IPS-15b (cell line): ENCODE measurements around the gene SLC30A5.
"Not testable (repeated sequence)": the region's sequence is repeated elsewhere in the genome, so short reads cannot be mapped to it uniquely, and the experiment has no call there.

Source experiments
- H3K27me3 ChIP-seq: one replicate; pipeline ENCODE4 v1.6.1; 2013; ENCODE audit warnings: low read length; ENCODE audit not compliant: control insufficient read depth, insufficient read depth
- H3K36me3 ChIP-seq: one replicate; pipeline ENCODE4 v1.6.1; 2013; ENCODE audit warnings: low read length; ENCODE audit not compliant: control insufficient read depth, insufficient read depth
- H3K4me1 ChIP-seq: one replicate; pipeline ENCODE4 v1.6.1; 2013; ENCODE audit warnings: mild to moderate bottlenecking, low read length; ENCODE audit not compliant: control insufficient read depth, insufficient read depth
- H3K4me3 ChIP-seq: one replicate; pipeline ENCODE4 v1.5.1; 2013; ENCODE audit warnings: low read depth, low read length
- H3K9ac ChIP-seq: one replicate; pipeline ENCODE4 v1.6.1; 2013; ENCODE audit warnings: low read depth, mild to moderate bottlenecking, low read length
- H3K9me3 ChIP-seq: one replicate; pipeline ENCODE4 v1.6.1; 2013; ENCODE audit warnings: mild to moderate bottlenecking, low read length; ENCODE audit not compliant: control insufficient read depth, insufficient read depth

SLC30A5 gene

DNA sequence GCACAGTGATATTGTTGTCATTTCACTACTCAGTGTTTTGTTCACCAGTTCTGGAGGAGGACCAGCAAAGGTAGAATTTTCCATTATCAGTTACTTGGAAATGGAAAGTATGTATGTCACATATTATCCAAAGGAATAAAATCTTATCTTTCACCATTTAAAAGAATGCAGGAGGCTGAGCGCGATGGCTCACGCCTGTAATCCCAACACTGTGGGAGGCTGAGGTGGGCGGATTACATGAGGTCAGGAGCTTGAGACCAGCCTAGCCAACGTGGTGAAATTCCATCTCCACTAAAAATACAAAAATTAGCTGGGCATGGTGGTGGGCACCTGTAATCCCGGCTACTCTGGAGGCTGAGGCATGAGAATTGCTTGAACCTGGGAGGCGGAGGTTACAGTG is 14.6 kb downstream of the SLC30A5 start:
- not testable (repeated sequence) for H3K4me3 ChIP-seq, H3K27me3 ChIP-seq, H3K9me3 ChIP-seq, H3K36me3 ChIP-seq, H3K4me1 ChIP-seq, H3K9ac ChIP-seq

DNA sequence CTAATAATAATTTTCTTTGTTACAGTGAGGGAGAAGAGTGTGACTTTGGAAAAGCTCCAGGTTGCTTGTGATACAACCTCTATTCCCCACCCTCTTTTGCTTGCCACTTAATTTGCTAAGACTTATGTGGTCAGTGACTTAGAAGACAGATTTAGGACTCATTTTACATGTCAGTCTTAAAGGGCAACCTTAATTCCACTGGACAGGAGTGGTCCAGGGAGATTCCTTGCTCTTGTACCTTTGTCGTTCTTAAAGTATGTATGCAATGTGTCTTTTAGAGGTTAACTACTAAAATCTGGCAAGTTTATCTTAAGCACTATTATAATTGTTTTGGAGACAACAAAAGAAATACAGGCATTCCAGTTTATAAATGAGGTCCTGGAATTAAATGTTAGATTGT is 20.0 kb downstream of the SLC30A5 start:
- Histone ChIP-seq H3K9ac (no peak overlapping the region), H3K4me3 (no peak overlapping the region), H3K36me3 (peaks cover 8% of the 10 kb centered on the region), H3K27me3 (no peaks in the 10 kb centered on the region), H3K9me3 (no peaks in the 10 kb centered on the region), H3K4me1 (no peaks in the 10 kb centered on the region)

DNA sequence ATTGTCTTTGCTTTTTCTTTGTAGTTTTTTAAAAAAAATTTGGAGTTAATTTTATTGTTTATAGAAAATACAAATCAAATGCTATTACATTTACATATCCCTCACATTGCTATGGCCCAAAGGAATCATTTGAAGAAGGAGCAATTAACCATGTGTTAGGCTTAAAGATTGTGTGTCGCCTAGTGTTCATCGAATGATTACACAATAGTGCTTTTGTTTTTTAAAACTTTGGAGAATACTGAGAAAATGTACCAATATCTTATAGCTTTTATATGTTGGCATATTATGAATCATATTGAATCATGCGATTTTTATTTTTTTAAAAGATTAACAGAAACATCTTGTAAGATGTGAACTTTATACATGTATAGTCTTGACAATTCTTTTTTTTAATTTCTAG is 21.7 kb downstream of the SLC30A5 start:
- H3K36me3 ChIP-seq, result peaks cover 8% of the 10 kb centered on the region
- H3K9ac ChIP-seq, result no peak overlapping the region
- H3K9me3 ChIP-seq, result no peaks in the 10 kb centered on the region

DNA sequence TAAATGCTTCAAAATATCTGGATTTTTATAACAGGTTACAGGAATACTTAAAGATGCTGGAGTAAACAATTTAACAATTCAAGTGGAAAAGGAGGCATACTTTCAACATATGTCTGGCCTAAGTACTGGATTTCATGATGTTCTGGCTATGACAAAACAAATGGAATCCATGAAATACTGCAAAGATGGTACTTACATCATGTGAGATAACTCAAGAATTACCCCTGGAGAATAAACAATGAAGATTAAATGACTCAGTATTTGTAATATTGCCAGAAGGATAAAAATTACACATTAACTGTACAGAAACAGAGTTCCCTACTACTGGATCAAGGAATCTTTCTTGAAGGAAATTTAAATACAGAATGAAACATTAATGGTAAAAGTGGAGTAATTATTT is 35.6 kb downstream of the SLC30A5 start:
- H3K9me3 ChIP-seq, result no peaks in the 10 kb centered on the region
- H3K27me3 ChIP-seq, result no peaks in the 10 kb centered on the region
- H3K36me3 ChIP-seq, result no peaks in the 10 kb centered on the region
- H3K4me3 ChIP-seq, result no peak overlapping the region
- no peak overlapping the region for H3K9ac ChIP-seq
- no peaks in the 10 kb centered on the region for H3K4me1 ChIP-seq

More for the DNA sequence above, 21.7 kb downstream of the SLC30A5 start:
- no peak overlapping the region for H3K4me3 ChIP-seq
- H3K27me3 ChIP-seq, result no peaks in the 10 kb centered on the region
- H3K4me1 ChIP-seq, result no peaks in the 10 kb centered on the region

DNA sequence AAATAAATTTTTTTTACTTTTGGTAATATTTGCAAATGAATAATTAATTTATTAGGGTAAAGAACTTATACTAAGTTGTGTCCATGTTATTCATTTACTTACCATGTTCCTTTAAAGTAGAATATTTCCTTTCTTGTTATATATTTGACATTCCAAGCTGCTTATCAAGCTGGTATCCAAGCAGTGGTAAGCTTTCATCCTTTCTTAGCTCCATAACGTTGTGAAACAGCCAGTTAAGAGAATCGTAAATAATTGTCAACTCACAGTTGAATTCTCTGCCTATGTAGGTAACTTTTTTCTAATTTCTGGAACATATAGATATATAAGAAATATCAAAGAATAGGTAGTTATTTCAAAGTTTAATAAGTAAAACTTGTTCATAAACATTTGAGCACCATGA is 36.4 kb downstream of the SLC30A5 start:
- H3K36me3 ChIP-seq, result no peaks in the 10 kb centered on the region
- peaks cover 2% of the 10 kb centered on the region for H3K4me1 ChIP-seq
- no peaks in the 10 kb centered on the region for H3K27me3 ChIP-seq
- no peaks in the 10 kb centered on the region for H3K9me3 ChIP-seq
- no peak overlapping the region for H3K9ac ChIP-seq
- no peak overlapping the region for H3K4me3 ChIP-seq

DNA sequence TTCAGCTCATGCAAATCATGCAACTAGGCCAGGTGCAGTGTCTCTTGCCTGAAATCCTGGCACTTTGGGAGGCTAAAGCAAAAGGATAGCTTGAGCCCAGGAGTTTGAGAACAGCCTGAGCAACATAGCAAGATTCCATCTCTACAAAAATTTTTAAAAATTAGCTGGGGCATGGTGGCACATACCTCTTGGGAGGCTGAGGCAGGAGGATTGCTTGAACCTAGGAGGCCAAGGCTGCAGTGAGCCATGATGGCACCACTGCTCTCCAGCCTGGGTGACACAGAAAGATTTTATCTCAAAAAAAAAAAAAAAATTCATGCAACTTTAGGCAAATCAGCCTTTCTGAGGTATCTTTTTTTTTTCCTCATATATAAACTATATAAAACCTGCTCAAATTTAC is 37.5 kb downstream of the SLC30A5 start:
- Histone ChIP-seq H3K4me1 (peaks cover 10% of the 10 kb centered on the region), H3K4me3 (no peak overlapping the region), H3K9me3 (no peaks in the 10 kb centered on the region), H3K27me3 (no peaks in the 10 kb centered on the region), H3K36me3 (no peaks in the 10 kb centered on the region), H3K9ac (no peak overlapping the region)

DNA sequence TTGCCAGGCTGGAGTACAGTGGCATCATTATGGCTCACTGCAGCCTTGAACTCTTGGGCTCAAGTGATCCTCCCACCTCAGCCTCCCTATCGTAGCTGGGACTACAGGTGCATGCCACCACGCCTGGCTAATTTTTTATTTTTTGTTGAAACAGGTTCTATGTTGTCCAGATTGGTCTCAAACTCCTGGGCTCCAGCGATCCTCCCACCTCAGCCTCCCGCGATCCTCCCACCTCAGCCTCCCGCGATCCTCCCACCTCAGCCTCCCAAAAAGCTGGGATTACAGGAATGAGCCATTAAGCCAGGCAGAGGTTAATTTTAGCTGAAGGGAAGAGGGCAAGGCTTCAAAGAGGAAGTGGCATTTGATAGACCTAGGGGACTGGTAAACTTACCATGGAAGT is 40.3 kb downstream of the SLC30A5 start:
- H3K4me1 ChIP-seq, result peaks cover 10% of the 10 kb centered on the region
- no peaks in the 10 kb centered on the region for H3K9me3 ChIP-seq
- H3K4me3 ChIP-seq, result no peak overlapping the region
- no peak overlapping the region for H3K9ac ChIP-seq
- H3K27me3 ChIP-seq, result no peaks in the 10 kb centered on the region
- H3K36me3 ChIP-seq, result no peaks in the 10 kb centered on the region

DNA sequence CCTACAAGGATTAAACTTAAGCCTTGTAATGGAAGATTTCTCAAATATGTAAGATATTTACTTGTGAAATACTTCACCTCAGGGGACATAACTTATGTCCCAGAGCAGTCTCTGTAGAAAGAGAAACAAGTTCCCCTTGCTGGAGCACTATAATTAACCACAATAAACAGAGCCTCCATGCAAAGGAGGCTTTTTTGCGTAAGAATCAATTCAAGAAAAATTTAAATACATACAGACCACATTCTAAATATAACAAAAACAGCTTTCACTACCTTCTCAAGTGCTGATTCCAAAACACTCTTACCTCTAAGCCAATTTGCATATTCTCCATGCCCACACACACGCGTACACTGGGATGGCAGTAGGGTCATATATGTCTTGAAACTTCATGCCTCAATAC is 42.5 kb downstream of the SLC30A5 start:
- no peaks in the 10 kb centered on the region for H3K27me3 ChIP-seq
- H3K36me3 ChIP-seq, result no peaks in the 10 kb centered on the region
- H3K9me3 ChIP-seq, result no peaks in the 10 kb centered on the region
- H3K9ac ChIP-seq, result no peak overlapping the region
- no peak overlapping the region for H3K4me3 ChIP-seq
- peaks cover 10% of the 10 kb centered on the region for H3K4me1 ChIP-seq

DNA sequence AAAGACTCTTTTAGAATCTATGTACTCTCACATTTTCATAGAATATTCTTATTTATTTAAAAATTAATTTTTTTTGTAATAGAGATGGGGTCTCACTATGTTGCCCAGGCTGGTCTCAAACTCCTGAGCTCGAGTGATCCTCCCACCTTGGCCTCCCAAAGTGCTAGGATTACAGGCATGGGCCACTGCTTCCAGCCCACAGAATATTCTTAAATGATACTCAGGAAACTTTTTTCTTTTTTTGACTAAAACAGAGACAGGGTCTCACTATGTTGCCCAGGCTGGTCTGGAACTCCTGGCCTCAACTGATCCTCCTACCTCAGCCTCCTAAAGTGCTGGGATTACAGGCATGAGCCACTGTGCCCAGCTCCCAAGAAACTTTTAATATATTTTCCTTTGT is 43.4 kb downstream of the SLC30A5 start:
- H3K9ac ChIP-seq, H3K4me3 ChIP-seq, H3K36me3 ChIP-seq, H3K27me3 ChIP-seq, H3K9me3 ChIP-seq: not testable (repeated sequence)
- peaks cover 10% of the 10 kb centered on the region for H3K4me1 ChIP-seq

DNA sequence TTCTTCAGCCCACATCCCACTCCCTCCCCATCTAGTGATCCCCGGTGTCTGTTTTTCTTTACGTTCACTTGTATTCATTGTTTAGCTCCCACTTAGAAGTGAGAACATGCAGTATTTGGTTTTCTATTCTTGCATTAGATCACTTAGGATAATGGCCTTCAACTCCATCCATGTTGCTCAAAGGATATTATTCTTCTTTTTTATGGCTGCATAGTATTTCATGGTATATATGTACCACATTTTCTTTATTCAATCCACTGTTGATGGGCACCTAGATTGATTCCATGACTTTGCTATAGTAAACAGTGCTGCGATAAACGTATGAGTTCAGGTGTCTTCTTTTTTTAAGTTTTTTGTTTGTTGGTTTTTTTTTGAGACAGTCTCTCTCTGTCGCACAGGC is 44.0 kb downstream of the SLC30A5 start:
- H3K4me3 ChIP-seq, result no peak overlapping the region
- no peaks in the 10 kb centered on the region for H3K27me3 ChIP-seq
- no peaks in the 10 kb centered on the region for H3K9me3 ChIP-seq
- no peak overlapping the region for H3K9ac ChIP-seq
- H3K4me1 ChIP-seq, result peaks cover 10% of the 10 kb centered on the region
- no peaks in the 10 kb centered on the region for H3K36me3 ChIP-seq

DNA sequence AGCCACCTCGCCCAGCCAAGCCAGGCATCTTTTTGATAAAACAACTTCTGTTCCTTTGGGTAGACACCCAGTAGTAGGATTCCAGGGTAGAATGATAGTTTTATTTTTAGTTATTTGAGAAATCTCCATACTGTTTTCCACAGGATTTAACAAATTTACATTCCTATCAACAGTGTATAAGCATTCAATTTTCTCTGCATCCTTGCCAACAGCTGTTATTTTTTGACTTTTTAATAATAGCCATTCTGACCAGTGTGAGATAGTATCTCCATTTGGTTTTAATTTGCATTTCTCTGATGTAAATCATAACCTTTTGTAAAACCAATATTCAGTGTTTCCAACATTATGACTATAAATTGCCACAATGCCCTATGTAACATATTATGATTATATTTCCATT is 45.0 kb downstream of the SLC30A5 start:
- Histone ChIP-seq H3K4me1 (peaks cover 10% of the 10 kb centered on the region), H3K9ac (no peak overlapping the region), H3K4me3 (no peak overlapping the region), H3K36me3 (no peaks in the 10 kb centered on the region), H3K27me3 (no peaks in the 10 kb centered on the region), H3K9me3 (no peaks in the 10 kb centered on the region)

DNA sequence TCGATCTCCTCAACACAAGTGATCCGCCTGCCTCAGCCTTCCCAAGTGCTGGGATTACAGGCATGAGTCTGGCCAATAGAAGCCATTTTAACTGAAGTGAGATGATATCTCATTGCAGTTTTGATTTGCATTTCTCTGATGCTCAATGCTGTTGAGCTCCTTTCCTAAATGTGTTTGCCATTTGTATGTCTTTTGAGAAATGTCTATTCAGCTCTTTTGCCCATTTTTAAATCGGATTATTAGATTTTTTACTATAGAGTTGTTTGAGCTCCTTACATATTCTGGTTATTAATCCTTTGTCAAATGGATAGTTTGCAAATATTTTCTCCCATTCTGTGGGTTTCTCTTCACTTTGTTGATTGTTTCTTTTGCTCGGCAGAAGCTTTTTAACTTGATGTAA is 46.4 kb downstream of the SLC30A5 start:
- H3K9me3 ChIP-seq, H3K9ac ChIP-seq, H3K27me3 ChIP-seq, H3K4me3 ChIP-seq, H3K4me1 ChIP-seq, H3K36me3 ChIP-seq: not testable (repeated sequence)

DNA sequence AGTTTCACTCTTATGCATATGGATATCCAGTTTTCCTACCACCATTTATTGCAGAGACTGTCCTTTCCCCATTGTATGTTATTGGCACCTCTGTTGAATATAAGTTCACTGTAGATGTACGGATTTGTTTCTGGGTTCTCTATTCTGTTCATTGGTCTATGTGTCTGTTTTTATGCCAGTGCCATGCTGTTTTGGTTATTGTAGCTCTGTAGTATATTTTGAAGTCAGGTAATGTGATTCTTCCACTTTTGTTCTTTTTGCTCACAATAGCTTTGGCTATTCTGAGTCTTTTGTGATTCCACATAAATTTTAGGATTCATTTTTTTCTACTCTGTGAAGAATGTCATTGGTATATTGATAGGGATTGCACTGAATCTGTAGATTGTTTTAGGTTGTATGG is 47.0 kb downstream of the SLC30A5 start:
- H3K9me3 ChIP-seq, result no peaks in the 10 kb centered on the region
- H3K36me3 ChIP-seq, result no peaks in the 10 kb centered on the region
- H3K4me3 ChIP-seq, result no peak overlapping the region
- H3K9ac ChIP-seq, result no peak overlapping the region
- H3K27me3 ChIP-seq, result no peaks in the 10 kb centered on the region
- peaks cover 5% of the 10 kb centered on the region for H3K4me1 ChIP-seq
